RWPE2 (cell line): Measurements from ENCODE around the gene GPR84.

Source experiments
- ATAC-seq: fragments of 200-7000 bp; cut with Tn5 transposase; 3 replicates; pipeline ENCODE4 v1.9.1; 2021; ENCODE audit warnings: low read depth
- DNase-seq: peaks from one replicate; pipeline ENCODE4 v3.0.0-alpha.2; 2020; ENCODE audit warnings: low spot score
- H3K27ac ChIP-seq: fragments of 450-650 bp; 2 replicates; pipeline ENCODE4 v1.5.1; 2017; ENCODE audit warnings: mild to moderate bottlenecking; ENCODE audit not compliant: poor library complexity, severe bottlenecking
- H3K27me3 ChIP-seq: fragments of 250-450 bp; sonication (Bioruptor Pico); 2 replicates; pipeline ENCODE4 v1.5.1; 2021; ENCODE audit warnings: mild to moderate bottlenecking, moderate library complexity; ENCODE audit not compliant: insufficient read depth, poor library complexity, severe bottlenecking
- H3K36me3 ChIP-seq: fragments of 250-450 bp; sonication (Bioruptor Pico); 2 replicates; pipeline ENCODE4 v1.5.1; 2020; ENCODE audit warnings: low read depth, mild to moderate bottlenecking, moderate library complexity
- H3K4me1 ChIP-seq: fragments of 250-450 bp; sonication (Bioruptor Pico); 2 replicates; pipeline ENCODE4 v1.5.1; 2021; ENCODE audit warnings: mild to moderate bottlenecking, moderate library complexity; ENCODE audit not compliant: insufficient read depth, poor library complexity, severe bottlenecking
- H3K4me3 ChIP-seq: fragments of 250-450 bp; sonication (Bioruptor Pico); 2 replicates; pipeline ENCODE4 v1.5.1; 2021; ENCODE audit warnings: mild to moderate bottlenecking, moderate library complexity; ENCODE audit not compliant: severe bottlenecking
- H3K9me3 ChIP-seq: fragments of 250-450 bp; sonication (Bioruptor Pico); 2 replicates; pipeline ENCODE4 v1.5.1; 2021; ENCODE audit warnings: mild to moderate bottlenecking, moderate library complexity; ENCODE audit not compliant: severe bottlenecking
- TF ChIP-seq, protein P1 (sequence below): fragments of 450-650 bp; IDR thresholded peaks from one replicate; pipeline ENCODE4 v1.5.1; 2017; ENCODE audit warnings: mild to moderate bottlenecking, moderate library complexity; ENCODE audit not compliant: poor library complexity, severe bottlenecking

Gene GPR84

DNA sequence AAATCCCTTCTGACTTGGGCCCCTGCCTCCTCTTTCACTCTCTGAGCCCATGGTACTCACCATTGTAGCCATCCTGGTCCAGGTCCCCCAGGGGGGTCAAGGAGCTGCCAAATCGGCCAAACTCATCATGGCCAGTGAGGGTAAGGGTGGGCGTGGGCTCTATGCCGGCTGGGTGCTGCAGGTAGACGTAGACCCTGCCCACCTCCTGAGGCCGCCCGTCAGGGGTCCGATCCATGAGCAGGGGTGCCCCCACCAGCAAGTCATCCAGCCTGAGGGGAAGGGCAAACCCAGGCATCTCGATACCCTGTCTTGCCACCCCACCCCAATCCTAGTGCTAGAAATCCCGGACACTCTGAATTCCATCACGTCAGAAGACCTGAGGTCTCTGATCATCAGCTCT, 40.8 kb upstream of the GPR84 start:
- DNase-seq (no peak), ATAC-seq (no peak)
- Histone ChIP-seq H3K4me1 (no peaks in the 10 kb centered on the region), H3K9me3 (no peaks in the 10 kb centered on the region), H3K36me3 (peaks cover 100% of the 10 kb centered on the region), H3K4me3 (no peak overlapping the region), H3K27me3 (no peaks in the 10 kb centered on the region), H3K27ac (no peak overlapping the region)
- TF ChIP-seq, protein P1, sequence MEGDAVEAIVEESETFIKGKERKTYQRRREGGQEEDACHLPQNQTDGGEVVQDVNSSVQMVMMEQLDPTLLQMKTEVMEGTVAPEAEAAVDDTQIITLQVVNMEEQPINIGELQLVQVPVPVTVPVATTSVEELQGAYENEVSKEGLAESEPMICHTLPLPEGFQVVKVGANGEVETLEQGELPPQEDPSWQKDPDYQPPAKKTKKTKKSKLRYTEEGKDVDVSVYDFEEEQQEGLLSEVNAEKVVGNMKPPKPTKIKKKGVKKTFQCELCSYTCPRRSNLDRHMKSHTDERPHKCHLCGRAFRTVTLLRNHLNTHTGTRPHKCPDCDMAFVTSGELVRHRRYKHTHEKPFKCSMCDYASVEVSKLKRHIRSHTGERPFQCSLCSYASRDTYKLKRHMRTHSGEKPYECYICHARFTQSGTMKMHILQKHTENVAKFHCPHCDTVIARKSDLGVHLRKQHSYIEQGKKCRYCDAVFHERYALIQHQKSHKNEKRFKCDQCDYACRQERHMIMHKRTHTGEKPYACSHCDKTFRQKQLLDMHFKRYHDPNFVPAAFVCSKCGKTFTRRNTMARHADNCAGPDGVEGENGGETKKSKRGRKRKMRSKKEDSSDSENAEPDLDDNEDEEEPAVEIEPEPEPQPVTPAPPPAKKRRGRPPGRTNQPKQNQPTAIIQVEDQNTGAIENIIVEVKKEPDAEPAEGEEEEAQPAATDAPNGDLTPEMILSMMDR, result no peak

DNA sequence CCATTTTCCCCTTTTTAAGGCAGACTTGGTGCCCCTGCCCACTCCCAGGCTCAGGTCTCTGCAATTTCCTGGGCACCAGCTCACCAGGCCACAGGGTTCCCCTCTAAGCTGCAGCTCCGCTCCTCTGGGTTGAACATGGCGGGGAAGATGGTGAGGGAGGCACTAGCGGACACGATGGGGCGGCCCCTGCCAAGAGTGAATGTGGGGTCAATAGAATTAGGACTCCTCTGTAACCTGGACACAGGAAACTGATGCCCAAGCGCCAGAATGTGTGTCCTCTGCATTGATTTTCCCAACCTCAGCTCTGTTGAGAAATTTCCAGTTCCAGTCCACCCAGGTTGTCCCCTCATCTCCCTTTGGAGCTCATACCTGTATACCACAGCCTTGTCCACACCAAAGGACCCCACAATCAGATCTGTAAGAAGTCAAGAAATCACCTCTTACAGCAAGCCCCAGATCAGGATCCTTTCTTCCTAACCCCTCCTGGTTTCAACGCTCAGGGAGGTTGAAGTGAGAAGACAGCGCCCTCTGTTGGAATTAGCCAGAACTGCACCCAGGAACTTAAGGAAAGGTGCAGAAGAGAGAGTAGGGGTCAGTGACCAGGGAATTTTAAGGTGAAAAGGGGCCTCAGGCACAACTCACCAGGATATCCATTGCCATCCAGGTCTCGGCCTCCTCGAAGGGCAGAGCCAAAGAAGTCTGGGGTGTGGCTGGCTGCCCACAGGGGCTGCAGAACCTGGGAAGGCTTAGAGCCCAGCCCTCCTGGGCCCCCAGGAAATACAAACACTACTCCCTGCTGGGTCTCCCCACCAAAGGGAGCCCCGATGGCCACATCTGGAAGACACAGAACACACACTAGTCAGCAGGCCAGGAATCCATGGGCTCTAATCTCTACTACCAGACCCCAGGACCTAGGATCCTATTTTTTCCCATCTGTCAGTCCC, 40.0 kb upstream of the GPR84 start:
- no peak overlapping the region for H3K27ac ChIP-seq
- ATAC-seq, result no peak
- H3K27me3 ChIP-seq, result no peaks in the 10 kb centered on the region
- TF ChIP-seq, protein P1, result peak; percentile 85
- no peaks in the 10 kb centered on the region for H3K4me1 ChIP-seq
- H3K9me3 ChIP-seq, result no peaks in the 10 kb centered on the region
- DNase-seq, result no peak
- H3K4me3 ChIP-seq, result no peak overlapping the region
- H3K36me3 ChIP-seq, result peaks cover 100% of the 10 kb centered on the region

DNA sequence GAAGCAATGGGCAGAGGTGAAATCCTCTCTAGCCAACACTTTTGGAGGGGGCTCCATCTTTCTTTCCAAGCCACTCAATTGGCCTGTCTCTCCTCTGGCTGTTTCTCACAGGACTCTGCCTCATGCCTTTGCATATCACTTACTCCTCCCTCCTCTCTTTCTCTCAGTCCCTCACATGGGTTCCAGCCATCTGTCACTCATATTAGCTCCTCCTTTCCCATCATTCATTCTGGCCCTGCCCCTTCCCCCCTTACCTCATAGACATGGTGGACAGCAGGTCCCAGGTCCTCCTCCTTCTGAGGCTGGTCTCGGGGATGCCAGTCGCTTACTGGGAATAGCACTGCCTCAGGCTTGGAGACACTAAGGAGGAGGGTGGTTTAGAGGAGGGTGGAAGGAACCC, 36.8 kb upstream of the GPR84 start:
- TF ChIP-seq, protein P1, result no peak
- peaks cover 100% of the 10 kb centered on the region for H3K36me3 ChIP-seq
- H3K27ac ChIP-seq, result no peak overlapping the region
- peak; percentile 13; the same call in 1 of the 3 replicates for ATAC-seq
- no peaks in the 10 kb centered on the region for H3K4me1 ChIP-seq
- no peak for DNase-seq
- no peak overlapping the region for H3K4me3 ChIP-seq
- no peaks in the 10 kb centered on the region for H3K27me3 ChIP-seq
- no peaks in the 10 kb centered on the region for H3K9me3 ChIP-seq

DNA sequence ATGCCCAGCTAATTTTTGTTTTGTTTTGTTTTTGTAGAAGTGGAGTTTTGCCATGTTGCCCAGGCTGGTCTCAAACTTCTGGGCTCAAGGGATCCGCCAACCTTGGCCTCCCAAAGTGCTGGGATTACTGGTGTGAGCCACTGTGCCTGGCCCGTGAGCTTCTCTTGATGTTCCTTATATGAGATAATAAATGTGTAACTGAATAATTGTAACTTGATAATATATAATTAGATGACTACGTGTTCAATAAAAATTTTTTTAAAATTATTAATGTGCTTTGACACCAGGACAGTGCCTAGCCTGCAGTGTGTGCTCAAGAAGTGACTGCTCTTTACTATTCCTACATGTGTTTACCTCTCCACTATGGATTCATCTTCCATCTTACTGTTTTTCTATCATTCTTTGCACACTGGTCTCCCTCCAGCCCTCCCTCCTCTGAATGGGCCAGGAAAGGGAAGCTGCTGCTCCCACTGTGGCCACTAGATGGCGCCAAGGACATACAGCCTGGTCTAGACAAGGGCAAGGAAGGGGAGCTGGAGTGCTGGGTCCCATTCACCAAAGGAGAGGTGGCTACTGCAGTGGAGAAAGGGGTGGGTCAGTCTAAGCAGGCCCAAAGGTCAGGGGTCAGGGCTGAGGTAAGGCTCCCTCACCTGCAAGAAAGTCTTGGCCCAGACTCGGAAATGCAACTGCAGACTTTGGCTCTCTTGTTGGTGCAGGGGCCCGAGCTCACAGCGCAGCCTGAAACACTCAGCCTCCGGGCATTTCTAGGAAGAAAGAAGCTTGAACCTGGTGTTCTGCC, 34.9 kb upstream of the GPR84 start:
- DNase-seq (no peak), ATAC-seq (peak; percentile 68)
- no peaks in the 10 kb centered on the region for H3K27me3 ChIP-seq
- no peaks in the 10 kb centered on the region for H3K4me1 ChIP-seq
- H3K9me3 ChIP-seq, result no peaks in the 10 kb centered on the region
- no peak overlapping the region for H3K4me3 ChIP-seq
- TF ChIP-seq, protein P1, result peak; percentile 98
- no peak overlapping the region for H3K27ac ChIP-seq
- peaks cover 100% of the 10 kb centered on the region for H3K36me3 ChIP-seq
